Lower lobe of right lung (tissue), 2 donors: ENCODE measurements around the gene PLIN5. TPM values are rescaled to one million over a fixed set of nuclear protein-coding genes. Genes with fewer than 3 reads are reported as not detected.

Experiments
- ATAC-seq, 2 donors: fragments of 200-7000 bp; cut with Tn5 transposase; one replicate each; pipeline ENCODE4 v1.9.1; 2020 to 2022; ENCODE audit warnings: mild to moderate bottlenecking in 2 of 2, moderate library complexity in 2 of 2
- DNase-seq: peaks from one replicate; pipeline ENCODE4 v3.0.0-alpha.2; 2020
- H3K27ac ChIP-seq: fragments of 200-600 bp; one replicate; pipeline ENCODE4 v1.8.0; 2022
- H3K27me3 ChIP-seq: fragments of 200-600 bp; one replicate; pipeline ENCODE4 v1.8.0; 2022; ENCODE audit warnings: low read depth
- H3K36me3 ChIP-seq: fragments of 200-600 bp; one replicate; pipeline ENCODE4 v1.8.0; 2022; ENCODE audit warnings: mild to moderate bottlenecking
- H3K4me1 ChIP-seq: fragments of 200-600 bp; one replicate; pipeline ENCODE4 v1.8.0; 2022
- H3K4me3 ChIP-seq: fragments of 200-600 bp; one replicate; pipeline ENCODE4 v1.8.0; 2022; ENCODE audit warnings: mild to moderate bottlenecking
- H3K9me3 ChIP-seq: fragments of 200-600 bp; one replicate; pipeline ENCODE4 v1.8.0; 2022
- intact Hi-C: fragments of 100-400 bp; cut with DNase I; formaldehyde crosslinking; loops from one replicate; pipeline ENCODE4 v1.11.0; 2022
- total RNA-seq: library from RNA; stranded (reverse); fragmentation: NEBNext Ultra II Directional; extraction: Animal tissue kit (Norgen Biotek cat#: 25700); gene quantifications from one replicate; pipeline ENCODE4 v1.2.1, GENCODE V29; 2021
- TF ChIP-seq, protein P1 (sequence below): fragments of 200-600 bp; IDR thresholded peaks from one replicate; pipeline ENCODE4 v1.8.0; 2022; ENCODE audit warnings: antibody characterized with exemption, mild to moderate bottlenecking
- donor health status: DM: no; HTN: yes; CAD: no; lungs with severe emphysema.

PLIN5 gene
- total RNA-seq, 1 donor from 2014 or later = 19.9 TPM

DNA sequence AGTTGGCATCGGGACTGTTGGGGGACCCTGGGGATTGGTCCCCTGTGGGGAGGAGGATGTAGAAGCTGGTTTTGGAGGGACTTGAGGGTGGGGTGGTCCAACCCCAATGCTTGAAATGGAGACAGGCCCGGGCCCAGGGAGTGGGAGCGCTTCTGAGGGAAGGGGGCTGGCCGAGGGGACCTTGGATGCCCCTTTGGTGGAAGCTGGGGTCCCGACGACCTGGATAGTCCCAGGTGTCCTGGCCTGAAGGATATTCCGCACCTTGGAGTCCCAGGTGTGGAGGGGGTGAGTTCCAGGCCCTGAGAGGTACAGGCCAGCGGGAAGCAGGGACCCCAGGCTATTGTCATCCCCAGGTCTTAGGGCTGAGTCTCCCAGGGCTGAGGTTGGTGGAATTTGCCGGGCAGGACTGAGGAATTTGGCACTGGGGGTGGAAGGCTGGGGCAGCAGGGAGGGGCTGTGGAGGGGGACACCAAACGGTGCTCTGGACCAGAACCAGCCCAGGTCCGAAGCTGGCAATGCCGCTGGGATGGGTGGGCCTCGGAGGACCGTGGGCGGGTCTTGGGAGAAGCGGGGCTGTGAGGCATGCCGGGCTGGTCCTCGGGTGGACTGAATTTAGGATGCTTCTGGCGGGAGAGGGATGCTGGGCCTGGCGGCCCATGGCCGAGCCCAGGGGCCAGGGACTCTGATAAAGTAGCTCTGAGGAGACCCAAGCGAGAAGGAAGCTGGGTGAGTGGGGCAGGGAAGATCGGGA is 61.1 kb downstream of the PLIN5 start:
- H3K9me3 ChIP-seq = no peaks in the 10 kb centered on the region
- H3K27me3 ChIP-seq = no peaks in the 10 kb centered on the region
- TF ChIP-seq, protein P1, sequence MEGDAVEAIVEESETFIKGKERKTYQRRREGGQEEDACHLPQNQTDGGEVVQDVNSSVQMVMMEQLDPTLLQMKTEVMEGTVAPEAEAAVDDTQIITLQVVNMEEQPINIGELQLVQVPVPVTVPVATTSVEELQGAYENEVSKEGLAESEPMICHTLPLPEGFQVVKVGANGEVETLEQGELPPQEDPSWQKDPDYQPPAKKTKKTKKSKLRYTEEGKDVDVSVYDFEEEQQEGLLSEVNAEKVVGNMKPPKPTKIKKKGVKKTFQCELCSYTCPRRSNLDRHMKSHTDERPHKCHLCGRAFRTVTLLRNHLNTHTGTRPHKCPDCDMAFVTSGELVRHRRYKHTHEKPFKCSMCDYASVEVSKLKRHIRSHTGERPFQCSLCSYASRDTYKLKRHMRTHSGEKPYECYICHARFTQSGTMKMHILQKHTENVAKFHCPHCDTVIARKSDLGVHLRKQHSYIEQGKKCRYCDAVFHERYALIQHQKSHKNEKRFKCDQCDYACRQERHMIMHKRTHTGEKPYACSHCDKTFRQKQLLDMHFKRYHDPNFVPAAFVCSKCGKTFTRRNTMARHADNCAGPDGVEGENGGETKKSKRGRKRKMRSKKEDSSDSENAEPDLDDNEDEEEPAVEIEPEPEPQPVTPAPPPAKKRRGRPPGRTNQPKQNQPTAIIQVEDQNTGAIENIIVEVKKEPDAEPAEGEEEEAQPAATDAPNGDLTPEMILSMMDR = no peak
- H3K27ac ChIP-seq = no peak overlapping the region
- no peak overlapping the region for H3K4me3 ChIP-seq
- intact Hi-C loops = no loop called here
- DNase-seq (no peak), ATAC-seq (no peak)
- H3K4me1 ChIP-seq = peaks cover 16% of the 10 kb centered on the region
- peaks cover 34% of the 10 kb centered on the region for H3K36me3 ChIP-seq

DNA sequence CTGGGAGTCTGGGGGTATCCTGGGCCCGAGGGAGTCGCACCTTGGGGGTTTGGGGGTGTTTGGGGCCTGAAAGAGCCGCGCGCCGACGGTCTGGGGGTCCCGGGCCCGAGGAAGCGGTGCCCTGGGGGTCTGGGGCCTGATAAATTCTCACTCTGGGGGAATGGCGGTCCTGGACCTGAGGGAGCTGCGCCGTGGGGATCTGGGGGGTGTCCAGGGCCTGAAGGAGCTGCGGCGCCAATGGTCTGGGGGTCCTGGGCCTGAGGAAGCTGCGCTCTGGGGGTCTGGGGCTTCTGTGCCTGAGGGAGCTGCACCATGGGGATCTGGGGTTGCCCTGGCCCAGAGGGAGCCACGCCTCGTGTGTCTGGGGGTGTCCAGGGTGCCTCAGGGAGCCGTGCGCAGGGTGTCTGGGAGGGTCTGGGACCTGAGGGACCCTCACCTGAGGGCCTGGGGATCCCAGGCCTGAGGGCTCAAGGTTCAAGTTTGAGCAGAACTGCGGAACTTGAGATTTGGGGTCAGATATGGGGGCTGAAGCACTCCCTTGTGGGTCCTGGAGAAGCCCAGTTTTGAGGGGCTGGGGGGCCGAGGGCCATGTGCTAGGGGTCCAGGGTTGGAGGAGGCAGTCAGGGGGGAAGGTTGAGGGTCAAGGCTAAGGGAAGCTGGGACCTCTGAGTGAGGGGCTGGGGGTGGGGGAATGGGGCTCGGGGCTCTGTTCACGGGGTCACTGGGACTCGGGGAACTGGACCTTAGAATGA is 61.8 kb downstream of the PLIN5 start:
- no peak for DNase-seq
- H3K27me3 ChIP-seq = no peaks in the 10 kb centered on the region
- TF ChIP-seq, protein P1 = no peak
- peak overlapping the region; percentile 83 for H3K4me3 ChIP-seq
- no peaks in the 10 kb centered on the region for H3K9me3 ChIP-seq
- peaks cover 16% of the 10 kb centered on the region for H3K4me1 ChIP-seq
- no peak for ATAC-seq
- intact Hi-C loops = no loop called here
- no peak overlapping the region for H3K27ac ChIP-seq
- peaks cover 27% of the 10 kb centered on the region for H3K36me3 ChIP-seq

Other genes with a start within 250 kb of the PLIN5 start
- gene TMIGD2, start 232.8 kb downstream of the PLIN5 start, total RNA-seq = 1.7 TPM
- 0.62 TPM for gene FSD1, start 230.6 kb downstream of the PLIN5 start, total RNA-seq
- 11.8 TPM for gene STAP2, start 196.4 kb downstream of the PLIN5 start, total RNA-seq
- gene MPND, start 191.7 kb downstream of the PLIN5 start, total RNA-seq = 41.2 TPM
- 44.3 TPM for gene SH3GL1, start 134.7 kb downstream of the PLIN5 start, total RNA-seq
- 7.2 TPM for gene CHAF1A, start 132.6 kb downstream of the PLIN5 start, total RNA-seq
- gene UBXN6, start 77.4 kb downstream of the PLIN5 start, total RNA-seq = 86.1 TPM
- 29.4 TPM for gene HDGFL2, start 62.9 kb downstream of the PLIN5 start, total RNA-seq
- 4.6 TPM for gene PLIN4, start 16.7 kb downstream of the PLIN5 start, total RNA-seq
- 14.9 TPM for gene LRG1, start 4.8 kb upstream of the PLIN5 start, total RNA-seq
- 11.3 TPM for gene SEMA6B, start 24.5 kb upstream of the PLIN5 start, total RNA-seq
- gene TNFAIP8L1, start 104.3 kb upstream of the PLIN5 start, total RNA-seq = 11.2 TPM
- gene MYDGF, start 135.1 kb upstream of the PLIN5 start, total RNA-seq = 91.6 TPM
- 79.6 TPM for gene DPP9, start 188.6 kb upstream of the PLIN5 start, total RNA-seq